Thyroid gland (tissue), 4 donors: ENCODE results near the gene ZNF579.

Source experiments
- POLR2A ChIP-seq, 2 donors: fragments of 450-650 bp; IDR thresholded peaks; one replicate each; pipeline ENCODE4 v1.6.1; 2017; ENCODE audit warnings: antibody characterized with exemption in 2 of 2, mild to moderate bottlenecking in 2 of 2, moderate library complexity in 1 of 2
- TF ChIP-seq, protein P1 (sequence below), 6 experiments: fragments of 200-600 bp in 3 of 6; fragments of 450-650 bp in 3 of 6; sonication (generic) in 3 of 6; IDR thresholded peaks; one replicate each; pipeline ENCODE4 v1.5.1; 2016 to 2019; ENCODE audit warnings: antibody characterized with exemption in 6 of 6, mild to moderate bottlenecking in 2 of 6, inconsistent platforms in 1 of 6, moderate library complexity in 1 of 6

DNA sequence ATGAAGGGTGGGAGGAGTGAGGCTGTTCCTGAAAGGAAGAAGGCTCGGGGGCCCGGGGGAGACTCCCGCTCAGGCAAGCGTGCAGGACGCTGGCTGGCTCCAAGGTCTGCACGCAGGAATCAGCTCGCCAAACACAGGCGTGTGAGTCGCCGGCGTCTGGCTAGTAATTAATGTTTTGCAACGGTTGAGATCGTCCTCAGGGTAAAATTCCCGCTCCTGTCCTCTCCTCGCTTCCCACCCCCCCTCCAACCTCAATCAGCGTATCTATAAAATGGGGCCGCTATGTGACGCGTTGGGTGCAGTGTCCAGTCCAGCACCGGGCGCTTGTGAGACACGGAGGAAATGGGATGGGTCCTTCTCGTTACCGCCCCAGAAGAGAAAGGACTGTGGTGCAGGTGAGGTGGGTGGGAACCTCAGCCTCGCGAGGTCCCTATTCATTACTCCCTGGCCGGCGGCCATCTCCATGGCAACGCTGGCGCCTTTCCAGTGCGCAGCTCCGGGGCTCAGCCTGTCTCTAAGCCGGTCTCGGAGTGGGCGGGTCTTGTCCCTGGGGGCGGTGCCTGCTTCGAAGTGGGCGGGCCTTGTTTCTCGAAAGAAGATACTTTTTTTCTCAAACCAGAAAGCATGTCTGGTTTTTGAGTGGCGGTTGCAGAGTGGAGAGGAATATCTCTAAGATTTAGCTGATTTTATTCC is 6.5 kb upstream of the ZNF579 start:
- TF ChIP-seq, protein P1, sequence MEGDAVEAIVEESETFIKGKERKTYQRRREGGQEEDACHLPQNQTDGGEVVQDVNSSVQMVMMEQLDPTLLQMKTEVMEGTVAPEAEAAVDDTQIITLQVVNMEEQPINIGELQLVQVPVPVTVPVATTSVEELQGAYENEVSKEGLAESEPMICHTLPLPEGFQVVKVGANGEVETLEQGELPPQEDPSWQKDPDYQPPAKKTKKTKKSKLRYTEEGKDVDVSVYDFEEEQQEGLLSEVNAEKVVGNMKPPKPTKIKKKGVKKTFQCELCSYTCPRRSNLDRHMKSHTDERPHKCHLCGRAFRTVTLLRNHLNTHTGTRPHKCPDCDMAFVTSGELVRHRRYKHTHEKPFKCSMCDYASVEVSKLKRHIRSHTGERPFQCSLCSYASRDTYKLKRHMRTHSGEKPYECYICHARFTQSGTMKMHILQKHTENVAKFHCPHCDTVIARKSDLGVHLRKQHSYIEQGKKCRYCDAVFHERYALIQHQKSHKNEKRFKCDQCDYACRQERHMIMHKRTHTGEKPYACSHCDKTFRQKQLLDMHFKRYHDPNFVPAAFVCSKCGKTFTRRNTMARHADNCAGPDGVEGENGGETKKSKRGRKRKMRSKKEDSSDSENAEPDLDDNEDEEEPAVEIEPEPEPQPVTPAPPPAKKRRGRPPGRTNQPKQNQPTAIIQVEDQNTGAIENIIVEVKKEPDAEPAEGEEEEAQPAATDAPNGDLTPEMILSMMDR (IDR thresholded peaks at IDR 0.05) = no peak
- peak in 1 of 2 donors; percentile 39 for TF ChIP-seq POLR2A (IDR thresholded peaks at IDR 0.05)
